B cell (primary cell): ENCODE results near the gene TENM3.

ENCODE experiments used
- CTCF ChIP-seq: fragments of 200-600 bp; IDR thresholded peaks from one replicate; pipeline ENCODE4 v1.8.0; 2022; ENCODE audit warnings: antibody characterized with exemption, mild to moderate bottlenecking
- EZH2 ChIP-seq: IDR thresholded peaks from 2 replicates; pipeline ENCODE4 v1.6.1; 2012; ENCODE audit warnings: borderline replicate concordance, low read depth, mild to moderate bottlenecking, moderate library complexity, low read length; ENCODE audit not compliant: insufficient read depth, poor library complexity, severe bottlenecking

- no peak for TF ChIP-seq CTCF
- no peak for TF ChIP-seq EZH2
Observed at GRCh38 chr4:182705389-182705788, 462.2 kb downstream of the TENM3 start.
